ENCODE results near the gene SLC11A1.

DNA sequence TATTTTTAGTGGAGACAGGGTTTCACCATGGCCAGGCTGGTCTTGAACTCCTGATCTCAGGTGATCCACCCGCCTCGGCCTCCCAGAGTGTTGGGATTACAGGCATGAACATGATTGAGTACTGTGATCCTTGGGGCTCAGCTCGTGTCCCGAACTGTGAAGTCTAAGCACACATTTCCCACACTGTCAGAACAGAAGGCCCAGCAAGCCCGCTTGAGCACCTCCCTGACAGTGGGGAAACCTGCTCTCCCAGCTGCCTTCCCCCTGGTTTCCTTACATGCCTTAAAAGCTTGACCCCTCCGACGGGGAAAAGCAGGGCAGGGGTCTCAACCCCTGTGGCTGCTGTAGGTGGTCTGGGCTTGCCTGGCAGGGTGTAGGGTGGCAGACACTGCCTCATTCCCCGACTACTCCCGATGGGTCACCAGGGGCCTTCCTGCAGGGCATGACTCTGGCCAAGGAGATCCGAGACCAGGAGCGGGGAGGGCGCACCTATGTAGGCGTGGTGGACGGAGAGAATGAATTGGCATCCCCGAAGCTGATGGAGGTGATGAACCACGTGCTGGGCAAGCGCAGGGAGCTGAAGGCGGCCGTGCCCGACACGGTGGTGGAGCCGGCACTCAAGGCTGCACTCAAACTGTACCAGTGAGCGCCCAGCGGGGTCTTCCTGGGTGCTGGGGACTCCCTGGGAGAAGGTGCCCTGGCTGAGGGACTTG, 46.9 kb downstream of the SLC11A1 start:
- TF ChIP-seq, protein P1, sequence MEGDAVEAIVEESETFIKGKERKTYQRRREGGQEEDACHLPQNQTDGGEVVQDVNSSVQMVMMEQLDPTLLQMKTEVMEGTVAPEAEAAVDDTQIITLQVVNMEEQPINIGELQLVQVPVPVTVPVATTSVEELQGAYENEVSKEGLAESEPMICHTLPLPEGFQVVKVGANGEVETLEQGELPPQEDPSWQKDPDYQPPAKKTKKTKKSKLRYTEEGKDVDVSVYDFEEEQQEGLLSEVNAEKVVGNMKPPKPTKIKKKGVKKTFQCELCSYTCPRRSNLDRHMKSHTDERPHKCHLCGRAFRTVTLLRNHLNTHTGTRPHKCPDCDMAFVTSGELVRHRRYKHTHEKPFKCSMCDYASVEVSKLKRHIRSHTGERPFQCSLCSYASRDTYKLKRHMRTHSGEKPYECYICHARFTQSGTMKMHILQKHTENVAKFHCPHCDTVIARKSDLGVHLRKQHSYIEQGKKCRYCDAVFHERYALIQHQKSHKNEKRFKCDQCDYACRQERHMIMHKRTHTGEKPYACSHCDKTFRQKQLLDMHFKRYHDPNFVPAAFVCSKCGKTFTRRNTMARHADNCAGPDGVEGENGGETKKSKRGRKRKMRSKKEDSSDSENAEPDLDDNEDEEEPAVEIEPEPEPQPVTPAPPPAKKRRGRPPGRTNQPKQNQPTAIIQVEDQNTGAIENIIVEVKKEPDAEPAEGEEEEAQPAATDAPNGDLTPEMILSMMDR (IDR thresholded peaks at IDR 0.05) = no peak
- no peak for TF ChIP-seq POLR2A (IDR thresholded peaks at IDR 0.05)
